Measurements from ENCODE around the gene TSPAN4.

Gene TSPAN4

GRCh38 chr11:836700-837099 lies 6.0 kb upstream of the TSPAN4 start:
- no peak for DNase-seq (ENCODE audit: low spot score)

GRCh38 chr11:837189-837989 lies 5.3 kb upstream of the TSPAN4 start:
- no peak for DNase-seq (ENCODE audit: low spot score)

GRCh38 chr11:837990-838307 lies 4.7 kb upstream of the TSPAN4 start:
- DNase-seq (ENCODE audit: low spot score): no peak

- no peak for DNase-seq (ENCODE audit: low spot score)
Observed at GRCh38 chr11:838441-839279, 4.0 kb upstream of the TSPAN4 start.

GRCh38 chr11:839280-839623 lies 3.4 kb upstream of the TSPAN4 start:
- no peak for DNase-seq (ENCODE audit: low spot score)

GRCh38 chr11:839875-840617 lies 2.6 kb upstream of the TSPAN4 start:
- no peak for DNase-seq (ENCODE audit: low spot score)

GRCh38 chr11:841981-842369 lies 677 bp upstream of the TSPAN4 start:
- DNase-seq (ENCODE audit: low spot score): no peak

GRCh38 chr11:843086-843734 lies 558 bp downstream of the TSPAN4 start:
- DNase-seq (ENCODE audit: low spot score): no peak

- DNase-seq (ENCODE audit: low spot score): no peak
Observed at GRCh38 chr11:843818-844692, 1.4 kb downstream of the TSPAN4 start.

GRCh38 chr11:844693-845644 lies 2.3 kb downstream of the TSPAN4 start:
- no peak for DNase-seq (ENCODE audit: low spot score)

- no peak for DNase-seq (ENCODE audit: low spot score)
Observed at GRCh38 chr11:845872-846495, 3.3 kb downstream of the TSPAN4 start.

- DNase-seq (ENCODE audit: low spot score): no peak
Observed at GRCh38 chr11:846496-847098, 3.9 kb downstream of the TSPAN4 start.

GRCh38 chr11:847876-848275 lies 5.2 kb downstream of the TSPAN4 start:
- DNase-seq (ENCODE audit: low spot score): no peak

- DNase-seq (ENCODE audit: low spot score): peak; percentile 71
Observed at GRCh38 chr11:848380-848931, 5.8 kb downstream of the TSPAN4 start.

- DNase-seq (ENCODE audit: low spot score): no peak
Observed at GRCh38 chr11:849104-849824, 6.6 kb downstream of the TSPAN4 start.

GRCh38 chr11:849951-850774 lies 7.5 kb downstream of the TSPAN4 start:
- no peak for DNase-seq (ENCODE audit: low spot score)
